Osteocyte (in vitro differentiated cells): ENCODE measurements around the gene TPCN2. TPM values are rescaled to one million over a fixed set of nuclear protein-coding genes. Genes with fewer than 3 reads are reported as not detected.

Experiments
- DNase-seq: peaks from one replicate; pipeline ENCODE4 v3.0.0; 2021; ENCODE audit warnings: mixed read lengths; ENCODE audit not compliant: unreplicated experiment; ENCODE audit errors: extremely low spot score
- H3K27ac Mint-ChIP-seq: one replicate; pipeline ENCODE4 v1.8.0; 2021; ENCODE audit warnings: mild to moderate bottlenecking, mixed read lengths; ENCODE audit not compliant: unreplicated experiment
- H3K27me3 Mint-ChIP-seq: one replicate; pipeline ENCODE4 v1.8.0; 2021; ENCODE audit warnings: mixed read lengths; ENCODE audit not compliant: unreplicated experiment
- H3K36me3 Mint-ChIP-seq: one replicate; pipeline ENCODE4 v1.8.0; 2021; ENCODE audit warnings: mixed read lengths; ENCODE audit not compliant: unreplicated experiment
- H3K4me1 Mint-ChIP-seq: one replicate; pipeline ENCODE4 v1.8.0; 2021; ENCODE audit warnings: mixed read lengths; ENCODE audit not compliant: unreplicated experiment
- H3K4me3 Mint-ChIP-seq: one replicate; pipeline ENCODE4 v1.8.0; 2021; ENCODE audit warnings: mild to moderate bottlenecking, moderate library complexity, mixed read lengths; ENCODE audit not compliant: unreplicated experiment
- H3K9me3 Mint-ChIP-seq: one replicate; pipeline ENCODE4 v1.8.0; 2021; ENCODE audit warnings: mixed read lengths; ENCODE audit not compliant: unreplicated experiment
- CTCF ChIP-seq: fragments of 200-600 bp; sonication (generic); IDR thresholded peaks from 2 replicates; pipeline ENCODE4 v1.5.0; 2021; ENCODE audit warnings: antibody characterized with exemption, mild to moderate bottlenecking, moderate library complexity
- total RNA-seq: library from RNA; stranded (reverse); gene quantifications from 2 replicates; pipeline ENCODE4 v1.2.1, GENCODE V29; 2021

TPCN2 gene
- total RNA-seq, 1 donor from 2014 or later: 22.4 TPM

- no peak for TF ChIP-seq CTCF
- DNase-seq: no peak
- Mint-ChIP-seq H3K36me3 (peaks cover 8% of the 10 kb centered on the region), H3K9me3 (no peaks in the 10 kb centered on the region), H3K4me3 (no peak overlapping the region), H3K27me3 (no peaks in the 10 kb centered on the region), H3K27ac (peak overlapping the region; percentile 50), H3K4me1 (peaks cover 25% of the 10 kb centered on the region)
These were observed 30.3 kb downstream of the TPCN2 start for GRCh38 chr11:69078930-69079605.

- Mint-ChIP-seq H3K4me3 (no peak overlapping the region), H3K36me3 (peaks cover 8% of the 10 kb centered on the region), H3K4me1 (peaks cover 25% of the 10 kb centered on the region), H3K27me3 (no peaks in the 10 kb centered on the region), H3K9me3 (no peaks in the 10 kb centered on the region), H3K27ac (peak overlapping the region; percentile 86)
- TF ChIP-seq CTCF: no peak
- no peak for DNase-seq
These were observed 31.0 kb downstream of the TPCN2 start for GRCh38 chr11:69079661-69080256.

- TF ChIP-seq CTCF: no peak
- H3K4me3 Mint-ChIP-seq: no peak overlapping the region
- H3K27ac Mint-ChIP-seq: peak overlapping the region; percentile 86
- peaks cover 8% of the 10 kb centered on the region for H3K36me3 Mint-ChIP-seq
- peaks cover 21% of the 10 kb centered on the region for H3K4me1 Mint-ChIP-seq
- H3K27me3 Mint-ChIP-seq: no peaks in the 10 kb centered on the region
- no peaks in the 10 kb centered on the region for H3K9me3 Mint-ChIP-seq
- DNase-seq: peak; percentile 89
These were observed 31.7 kb downstream of the TPCN2 start for GRCh38 chr11:69080257-69080995.

- no peak overlapping the region for H3K27ac Mint-ChIP-seq
- H3K27me3 Mint-ChIP-seq: no peaks in the 10 kb centered on the region
- peaks cover 15% of the 10 kb centered on the region for H3K4me1 Mint-ChIP-seq
- no peaks in the 10 kb centered on the region for H3K9me3 Mint-ChIP-seq
- no peak overlapping the region for H3K4me3 Mint-ChIP-seq
- no peak for DNase-seq
- TF ChIP-seq CTCF: no peak
- H3K36me3 Mint-ChIP-seq: peaks cover 6% of the 10 kb centered on the region
These were observed 32.4 kb downstream of the TPCN2 start for GRCh38 chr11:69081180-69081579.
